HG02870 (cell line): ENCODE measurements around the gene ALLC.
"Not testable (repeated sequence)": the region's sequence is repeated elsewhere in the genome, so short reads cannot be mapped to it uniquely, and the experiment has no call there.

Experiments
- ATAC-seq: cut with Tn5 transposase; IDR thresholded peaks from one replicate; pipeline ENCODE4 v1.9.1; 2021; ENCODE audit warnings: mild to moderate bottlenecking, moderate library complexity; ENCODE audit not compliant: unreplicated experiment

The ALLC gene

GRCh38 chr2:3657881-3658280 is at the start of gene ALLC:
ALLC (plus strand) TSS chr2:3658200; CDS start chr2:3671158, 12,958 bp downstream.
- no peak for ATAC-seq

- peak; percentile 14 for ATAC-seq
These were observed 49.4 kb upstream of the ALLC start for GRCh38 chr2:3608373-3609278.

GRCh38 chr2:3609279-3609673 is 48.7 kb upstream of the ALLC start:
- ATAC-seq, result peak; percentile 75

GRCh38 chr2:3610415-3610814 is 47.6 kb upstream of the ALLC start:
- ATAC-seq, result no peak

- ATAC-seq, result no peak
These were observed 47.0 kb upstream of the ALLC start for GRCh38 chr2:3610881-3611505.

DNA sequence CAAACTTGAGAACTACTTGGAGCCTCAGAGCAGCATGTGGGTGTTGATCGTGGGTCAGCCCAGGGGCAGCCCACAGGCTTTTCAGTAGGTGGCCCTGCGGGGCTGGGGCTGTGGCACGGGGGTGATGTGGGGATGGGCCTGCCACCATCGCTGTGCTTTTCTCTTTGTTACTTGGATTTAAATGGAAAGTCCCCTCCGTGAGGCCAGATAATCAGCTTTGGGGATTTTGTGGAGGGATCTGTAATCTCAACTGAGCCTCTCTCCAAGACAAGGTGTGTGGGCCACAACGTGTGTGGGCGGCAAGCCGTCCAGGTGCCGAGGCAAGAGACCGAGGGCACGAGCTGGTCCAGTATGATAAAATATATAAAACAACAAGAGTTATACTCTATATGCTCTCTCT is 46.4 kb upstream of the ALLC start:
- no peak for ATAC-seq

GRCh38 chr2:3612639-3613523 is 45.1 kb upstream of the ALLC start:
- ATAC-seq, result no peak

DNA sequence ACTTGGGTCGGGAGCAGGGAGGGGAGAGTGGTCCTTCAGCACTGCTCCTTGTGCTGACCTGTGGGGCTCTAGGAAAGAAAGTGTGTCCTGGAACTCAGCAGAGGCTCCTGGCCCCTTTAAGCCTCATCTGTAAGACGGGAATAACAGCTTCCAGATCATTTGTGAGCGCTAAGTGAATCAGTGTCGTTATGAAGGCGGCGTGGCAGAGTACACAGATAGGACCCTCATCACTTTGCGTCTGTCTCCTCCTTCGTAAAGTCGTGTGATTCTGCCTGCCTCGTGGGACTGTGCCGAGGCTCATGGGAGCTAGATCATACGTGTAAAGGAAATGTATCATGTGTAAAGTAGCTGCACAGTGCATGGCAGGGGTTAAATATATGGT is 44.5 kb upstream of the ALLC start:
- no peak for ATAC-seq

- ATAC-seq, result not testable (repeated sequence)
These were observed 43.3 kb upstream of the ALLC start for GRCh38 chr2:3614743-3615142.

DNA sequence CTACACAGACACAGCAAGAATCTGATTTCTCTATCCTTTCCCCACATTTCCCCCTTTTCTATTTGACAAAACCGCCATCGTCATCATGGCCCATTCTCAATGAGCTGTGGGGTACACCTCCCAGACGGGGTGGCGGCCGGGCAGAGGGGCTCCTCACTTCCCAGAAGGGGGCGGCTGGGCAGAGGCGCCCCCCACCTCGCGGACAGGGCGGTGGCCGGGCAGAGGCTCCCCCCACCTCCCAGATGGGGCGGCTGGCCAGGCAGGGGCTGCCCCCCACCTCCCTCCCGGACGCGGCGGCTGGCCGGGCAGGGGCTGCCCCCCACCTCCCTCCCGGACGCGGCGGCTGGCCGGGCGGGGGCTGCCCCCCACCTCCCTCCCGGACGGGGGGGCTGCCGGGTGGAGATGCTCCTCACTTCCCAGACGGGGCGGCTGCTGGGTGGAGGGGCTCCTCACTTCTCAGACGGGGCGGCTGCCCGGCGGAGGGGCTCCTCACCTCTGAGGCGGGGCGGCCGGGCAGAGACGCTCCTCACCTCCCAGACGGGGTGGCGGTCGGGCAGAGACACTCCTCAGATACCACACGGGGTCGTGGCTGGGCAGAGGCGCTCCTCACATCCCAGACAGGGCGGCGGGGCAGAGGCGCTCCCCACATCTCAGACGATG is 42.3 kb upstream of the ALLC start:
- ATAC-seq, result not testable (repeated sequence)

GRCh38 chr2:3616435-3617197 is 41.4 kb upstream of the ALLC start:
- ATAC-seq, result not testable (repeated sequence)

DNA sequence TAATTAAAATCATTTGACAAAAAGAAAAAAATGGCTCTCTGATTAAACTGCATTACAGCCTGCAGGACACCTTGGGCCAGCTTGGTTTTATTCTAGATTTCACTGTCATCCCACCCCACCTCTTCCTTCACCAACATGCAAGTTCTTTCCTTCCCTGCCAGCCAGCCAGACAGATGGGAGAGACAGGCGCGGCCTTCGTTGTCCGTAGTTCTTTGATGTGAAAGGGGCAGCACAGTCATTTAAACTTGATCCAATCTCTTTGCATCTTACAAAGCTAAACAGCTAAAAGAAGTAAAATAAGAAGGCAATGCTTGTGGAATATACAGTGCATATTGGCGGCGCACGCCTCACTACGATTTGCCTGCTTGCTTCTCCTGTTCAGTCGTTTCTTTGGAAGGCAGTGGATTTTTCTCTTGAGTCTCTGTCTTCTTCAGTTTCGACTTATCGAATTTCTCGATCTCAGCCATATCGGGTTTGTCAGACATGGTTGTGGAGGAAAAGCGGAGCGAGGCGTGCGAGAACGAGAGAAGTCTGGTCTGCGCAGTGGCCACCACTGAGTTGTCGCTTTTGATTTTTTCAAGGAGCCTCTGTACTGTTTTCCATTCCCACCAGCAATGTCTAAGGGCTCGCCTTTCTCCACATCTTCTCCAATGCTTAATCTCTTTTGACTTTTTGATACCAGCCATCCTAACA is 40.7 kb upstream of the ALLC start:
- ATAC-seq, result no peak

DNA sequence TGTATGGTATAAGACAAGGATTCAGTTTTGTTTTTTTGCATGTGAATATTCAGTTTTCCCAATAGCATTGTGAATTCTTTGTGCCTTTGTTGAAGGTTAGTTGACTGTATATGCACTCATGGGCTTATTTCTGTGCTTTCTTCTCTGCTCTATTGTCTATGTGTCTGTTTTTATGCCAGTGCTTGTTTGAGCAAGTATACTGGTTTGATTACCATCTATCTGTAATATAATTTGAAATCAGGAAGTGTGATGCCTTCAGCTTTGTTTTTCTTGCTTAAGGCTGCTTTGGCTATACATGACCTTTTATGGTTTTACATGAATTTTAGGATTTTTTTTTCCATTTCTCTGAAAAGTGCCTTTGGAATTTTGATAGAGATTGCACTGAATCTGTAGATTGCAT is 39.6 kb upstream of the ALLC start:
- ATAC-seq, result no peak

- no peak for ATAC-seq
These were observed 39.0 kb upstream of the ALLC start for GRCh38 chr2:3619033-3619432.

DNA sequence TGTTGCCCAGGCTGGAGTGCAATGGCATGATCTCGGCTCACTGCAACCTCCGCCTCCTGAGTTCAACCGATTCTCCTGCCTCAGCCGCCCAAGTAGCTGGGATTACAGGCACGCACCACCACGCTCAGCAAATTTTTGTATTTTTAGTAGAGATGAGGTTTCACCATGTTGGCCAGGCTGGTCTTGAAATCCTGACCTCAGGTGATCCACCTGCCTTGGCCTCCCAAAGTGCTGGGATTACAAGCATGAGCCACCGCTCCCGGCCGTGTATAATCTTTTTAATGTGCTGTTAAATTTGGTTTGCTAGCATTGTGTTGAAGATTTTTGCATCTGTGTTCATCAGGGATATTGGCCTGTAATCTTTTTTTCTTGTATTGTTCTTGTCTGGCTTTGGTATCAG is 38.3 kb upstream of the ALLC start:
- not testable (repeated sequence) for ATAC-seq

DNA sequence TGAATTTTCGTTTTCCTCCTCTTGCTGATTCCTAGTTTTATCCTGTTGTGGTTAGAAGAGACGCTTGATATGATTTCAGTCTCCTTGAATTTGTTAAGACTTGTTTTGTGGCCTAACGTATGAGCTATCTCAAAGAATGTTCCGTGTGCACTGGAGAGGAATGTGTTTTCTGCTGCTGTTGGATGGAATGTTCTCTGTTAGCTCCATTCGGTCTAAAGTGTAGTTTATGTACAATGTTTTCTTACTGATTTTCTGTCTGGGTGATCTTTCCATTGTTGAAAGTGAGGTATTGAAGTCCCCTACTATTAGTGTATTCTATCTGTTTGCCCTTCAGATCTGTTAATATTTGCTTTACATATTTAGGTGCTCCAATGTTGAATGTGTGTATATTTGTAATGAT is 37.2 kb upstream of the ALLC start:
- no peak for ATAC-seq

- no peak for ATAC-seq
These were observed 35.0 kb upstream of the ALLC start for GRCh38 chr2:3622967-3623366.

GRCh38 chr2:3624059-3624794 is 33.8 kb upstream of the ALLC start:
- ATAC-seq, result peak; percentile 90

- no peak for ATAC-seq
These were observed 32.8 kb upstream of the ALLC start for GRCh38 chr2:3625186-3625585.
